ENCODE measurements around the gene CCDC40. TPM values are rescaled to one million over a fixed set of nuclear protein-coding genes. Genes with fewer than 3 reads are reported as not detected.

The CCDC40 gene
- total and polyA plus RNA-seq, 2 of the 13 experiments (the other 11 are each of a cell fraction or from before 2014, with no cell fraction given) = 4.1 to 5.5 TPM

GRCh38 chr17:80036715-80037477, 454 bp downstream of the CCDC40 start (continued):
- TF ChIP-seq ZNF687 (CRISPR knock-in tag; IDR thresholded peaks at IDR 0.05) (peak; percentile 26), CTCF (CRISPR knock-in tag; IDR thresholded peaks at IDR 0.05) (peak; percentile 25; the same call in 1 of the 2 replicates), ZBTB3 (CRISPR knock-in tag; IDR thresholded peaks at IDR 0.05; ENCODE audit: borderline replicate concordance, low read depth) (no peak), ZNF710 (CRISPR knock-in tag; IDR thresholded peaks at IDR 0.05; ENCODE audit: borderline replicate concordance) (0 out of 2 replicates have a peak, but pooled peaks have one; percentile 21), ZBTB21 (CRISPR knock-in tag; IDR thresholded peaks at IDR 0.05) (no peak), FOXO1 (CRISPR knock-in tag; IDR thresholded peaks at IDR 0.05) (no peak), ZNF800 (CRISPR knock-in tag; IDR thresholded peaks at IDR 0.05) (peak; percentile 96; the same call in 1 of the 2 replicates), ZBTB10 (CRISPR knock-in tag; IDR thresholded peaks at IDR 0.05; ENCODE audit: borderline replicate concordance) (no peak), ZFP41 (CRISPR knock-in tag; IDR thresholded peaks at IDR 0.05; ENCODE audit: borderline replicate concordance) (peak; percentile 76; the same call in 1 of the 2 replicates), NCOA1 (CRISPR knock-in tag; IDR thresholded peaks at IDR 0.05) (no peak), ZFP36L1 (CRISPR knock-in tag; IDR thresholded peaks at IDR 0.05) (no peak), HOXA7 (CRISPR knock-in tag; IDR thresholded peaks at IDR 0.05) (no peak)
